Stimulated activated CD4-positive, alpha-beta T cell treated with anti-CD3 and anti-CD28 coated beads, TNF-alpha, amount 100 ng/mL, for 4 hours (primary cell): ENCODE data around the gene SPTBN2.
A peak's percentile ranks its signal among the peaks of the same experiment; 100 is the strongest.

ENCODE experiments used
- DNase-seq, 3 experiments: peaks; one replicate each; pipeline ENCODE4 v3.0.0-alpha.2; 2020; ENCODE audit warnings: low read depth in 3 of 3

SPTBN2 gene

GRCh38 chr11:66728693-66729385 is at the start of gene SPTBN2:
Gene SPTBN2, minus strand, starts transcription at chr11:66729216. Its CDS starts 7,976 bp downstream, at chr11:66721240.
- DNase-seq, result no peak

GRCh38 chr11:66768818-66769217 is 39.8 kb upstream of the SPTBN2 start:
- DNase-seq, result no peak

- no peak for DNase-seq
Observed at GRCh38 chr11:66768088-66768521, 39.1 kb upstream of the SPTBN2 start.

GRCh38 chr11:66767666-66768065 is 38.6 kb upstream of the SPTBN2 start:
- DNase-seq, result no peak

GRCh38 chr11:66766681-66767080 is 37.7 kb upstream of the SPTBN2 start:
- no peak for DNase-seq

- no peak for DNase-seq
Observed at GRCh38 chr11:66762088-66762487, 33.1 kb upstream of the SPTBN2 start.

- no peak for DNase-seq
Observed at GRCh38 chr11:66752148-66752547, 23.1 kb upstream of the SPTBN2 start.

GRCh38 chr11:66749091-66749490 is 20.1 kb upstream of the SPTBN2 start:
- DNase-seq, result no peak

- no peak for DNase-seq
Observed at GRCh38 chr11:66747480-66747879, 18.5 kb upstream of the SPTBN2 start.

- DNase-seq, result no peak
Observed at GRCh38 chr11:66745356-66746235, 16.6 kb upstream of the SPTBN2 start.

- peak; percentile 83 to 87 (median 84) for DNase-seq
Observed at GRCh38 chr11:66744485-66745355, 15.7 kb upstream of the SPTBN2 start.

GRCh38 chr11:66743271-66743968 is 14.4 kb upstream of the SPTBN2 start:
- DNase-seq, result no peak

- no peak for DNase-seq
Observed at GRCh38 chr11:66741153-66741552, 12.1 kb upstream of the SPTBN2 start.

- DNase-seq, result no peak
Observed at GRCh38 chr11:66739983-66740382, 11.0 kb upstream of the SPTBN2 start.

- no peak for DNase-seq
Observed at GRCh38 chr11:66734215-66734614, 5.2 kb upstream of the SPTBN2 start.

GRCh38 chr11:66729447-66729846 is 431 bp upstream of the SPTBN2 start:
- DNase-seq, result no peak

GRCh38 chr11:66728038-66728692 is 851 bp downstream of the SPTBN2 start:
- no peak for DNase-seq

GRCh38 chr11:66727282-66728037 is 1.6 kb downstream of the SPTBN2 start:
- no peak for DNase-seq

GRCh38 chr11:66725647-66726046 is 3.4 kb downstream of the SPTBN2 start:
- DNase-seq, result no peak

- no peak for DNase-seq
Observed at GRCh38 chr11:66725114-66725513, 3.9 kb downstream of the SPTBN2 start.
